MV-4-11 (cell line): Measurements from ENCODE around the gene HSD17B12.

Experiments used
- DNase-seq: peaks from one replicate; lab custom pipeline; 2025; lab: John Stamatoyannopoulos, UW

HSD17B12 gene

GRCh38 chr11:43688394-43688793 lies 7.9 kb downstream of the HSD17B12 start:
- DNase-seq = no peak

GRCh38 chr11:43689167-43689566 lies 8.6 kb downstream of the HSD17B12 start:
- no peak for DNase-seq

GRCh38 chr11:43690929-43691725 lies 10.6 kb downstream of the HSD17B12 start:
- peak; percentile 56 for DNase-seq

- DNase-seq = no peak
These were observed 11.3 kb downstream of the HSD17B12 start for GRCh38 chr11:43691806-43692205.

- DNase-seq = no peak
These were observed 12.5 kb downstream of the HSD17B12 start for GRCh38 chr11:43693069-43693468.

- no peak for DNase-seq
These were observed 13.2 kb downstream of the HSD17B12 start for GRCh38 chr11:43693731-43694130.

- no peak for DNase-seq
These were observed 13.9 kb downstream of the HSD17B12 start for GRCh38 chr11:43694477-43694876.

GRCh38 chr11:43697679-43698078 lies 17.1 kb downstream of the HSD17B12 start:
- DNase-seq = no peak

GRCh38 chr11:43699870-43700269 lies 19.3 kb downstream of the HSD17B12 start:
- no peak for DNase-seq

GRCh38 chr11:43706631-43707030 lies 26.1 kb downstream of the HSD17B12 start:
- DNase-seq = no peak

GRCh38 chr11:43708776-43709175 lies 28.2 kb downstream of the HSD17B12 start:
- no peak for DNase-seq

GRCh38 chr11:43709689-43710088 lies 29.2 kb downstream of the HSD17B12 start:
- DNase-seq = no peak

- DNase-seq = no peak
These were observed 32.1 kb downstream of the HSD17B12 start for GRCh38 chr11:43712676-43713075.

GRCh38 chr11:43718373-43718772 lies 37.8 kb downstream of the HSD17B12 start:
- DNase-seq = no peak

- DNase-seq = no peak
These were observed 43.1 kb downstream of the HSD17B12 start for GRCh38 chr11:43723617-43724016.

- DNase-seq = no peak
These were observed 51.7 kb downstream of the HSD17B12 start for GRCh38 chr11:43732225-43732624.

- DNase-seq = no peak
These were observed 53.7 kb downstream of the HSD17B12 start for GRCh38 chr11:43734256-43734655.

GRCh38 chr11:43735115-43735514 lies 54.6 kb downstream of the HSD17B12 start:
- DNase-seq = no peak

- DNase-seq = peak; percentile 28
These were observed 55.4 kb downstream of the HSD17B12 start for GRCh38 chr11:43735961-43736360.

GRCh38 chr11:43736502-43737200 lies 56.1 kb downstream of the HSD17B12 start:
- peak; percentile 72 for DNase-seq

- no peak for DNase-seq
These were observed 56.7 kb downstream of the HSD17B12 start for GRCh38 chr11:43737201-43737590.

GRCh38 chr11:43738600-43739409 lies 58.3 kb downstream of the HSD17B12 start:
- peak; percentile 91 for DNase-seq

GRCh38 chr11:43746670-43747069 lies 66.1 kb downstream of the HSD17B12 start:
- DNase-seq = no peak
